Measurements from ENCODE around the gene KLHDC4. TPM values are rescaled to one million over a fixed set of nuclear protein-coding genes. Genes with fewer than 3 reads are reported as not detected.

Gene KLHDC4
- total RNA-seq, 1 donor from 2014 or later, result 11.7 TPM

GRCh38 chr16:87675111-87675719, 90.6 kb downstream of the KLHDC4 start:
- H3K4me1 ChIP-seq, result no peaks in the 10 kb centered on the region
- no peak overlapping the region for H3K4me3 ChIP-seq
- TF ChIP-seq CTCF (IDR thresholded peaks at IDR 0.05; ENCODE audit: borderline replicate concordance), result no peak
- intact Hi-C loops (cut with micrococcal nuclease), result no loop called here
- H3K27me3 ChIP-seq (ENCODE audit: low read depth), result peaks cover 66% of the 10 kb centered on the region
- no peaks in the 10 kb centered on the region for H3K36me3 ChIP-seq
- DNase-seq, result no peak
- no peaks in the 10 kb centered on the region for H3K9me3 ChIP-seq (replicated peaks)
- no peak overlapping the region for H3K27ac ChIP-seq (replicated peaks)

- intact Hi-C loops (cut with micrococcal nuclease), result no loop called here
- no peak overlapping the region for H3K4me3 ChIP-seq
- peaks cover 66% of the 10 kb centered on the region for H3K27me3 ChIP-seq (ENCODE audit: low read depth)
- no peak overlapping the region for H3K27ac ChIP-seq (replicated peaks)
- no peak for DNase-seq
- no peaks in the 10 kb centered on the region for H3K36me3 ChIP-seq
- no peak for TF ChIP-seq CTCF (IDR thresholded peaks at IDR 0.05; ENCODE audit: borderline replicate concordance)
- no peaks in the 10 kb centered on the region for H3K9me3 ChIP-seq (replicated peaks)
- H3K4me1 ChIP-seq, result no peaks in the 10 kb centered on the region
Observed at GRCh38 chr16:87674419-87674818, 91.4 kb downstream of the KLHDC4 start.

- H3K4me3 ChIP-seq, result no peak overlapping the region
- no peaks in the 10 kb centered on the region for H3K4me1 ChIP-seq
- no peak overlapping the region for H3K27ac ChIP-seq (replicated peaks)
- H3K9me3 ChIP-seq (replicated peaks), result no peaks in the 10 kb centered on the region
- DNase-seq, result no peak
- H3K27me3 ChIP-seq (ENCODE audit: low read depth), result peaks cover 73% of the 10 kb centered on the region
- TF ChIP-seq CTCF (IDR thresholded peaks at IDR 0.05; ENCODE audit: borderline replicate concordance), result no peak
- intact Hi-C loops (cut with micrococcal nuclease), result no loop called here
- H3K36me3 ChIP-seq, result no peaks in the 10 kb centered on the region
Observed at GRCh38 chr16:87671715-87672270, 94.0 kb downstream of the KLHDC4 start.

- H3K4me1 ChIP-seq, result no peaks in the 10 kb centered on the region
- H3K36me3 ChIP-seq, result no peaks in the 10 kb centered on the region
- no peak overlapping the region for H3K27ac ChIP-seq (replicated peaks)
- no peak for TF ChIP-seq CTCF (IDR thresholded peaks at IDR 0.05; ENCODE audit: borderline replicate concordance)
- intact Hi-C loops (cut with micrococcal nuclease), result no loop called here
- H3K9me3 ChIP-seq (replicated peaks), result no peaks in the 10 kb centered on the region
- DNase-seq, result no peak
- no peak overlapping the region for H3K4me3 ChIP-seq
- peaks cover 73% of the 10 kb centered on the region for H3K27me3 ChIP-seq (ENCODE audit: low read depth)
Observed at GRCh38 chr16:87671221-87671620, 94.6 kb downstream of the KLHDC4 start.

- DNase-seq, result no peak
- no peaks in the 10 kb centered on the region for H3K36me3 ChIP-seq
- intact Hi-C loops (cut with micrococcal nuclease), result no loop called here
- TF ChIP-seq CTCF (IDR thresholded peaks at IDR 0.05; ENCODE audit: borderline replicate concordance), result no peak
- no peaks in the 10 kb centered on the region for H3K9me3 ChIP-seq (replicated peaks)
- no peak overlapping the region for H3K27ac ChIP-seq (replicated peaks)
- peaks cover 85% of the 10 kb centered on the region for H3K27me3 ChIP-seq (ENCODE audit: low read depth)
- no peaks in the 10 kb centered on the region for H3K4me1 ChIP-seq
- no peak overlapping the region for H3K4me3 ChIP-seq
Observed at GRCh38 chr16:87669672-87670071, 96.1 kb downstream of the KLHDC4 start.

Data from left ventricle myocardium inferior (tissue), 1 donor.